K562 (cell line): ENCODE results near the gene CALHM3.

Experiments used
- CEBPB ChIP-seq: fragments of 450-650 bp; IDR thresholded peaks from 2 replicates; pipeline ENCODE4 v1.6.1; 2016; ENCODE audit warnings: missing genetic modification characterization, missing compliant biosample characterization
- NCOR1 ChIP-seq: fragments of 450-650 bp; IDR thresholded peaks from 2 replicates; pipeline ENCODE4 v1.6.1; 2016; ENCODE audit warnings: mild to moderate bottlenecking, moderate library complexity
- SMAD4 ChIP-seq: fragments of 250-450 bp; sonication (Bioruptor Pico); conservative IDR thresholded peaks from 2 replicates; pipeline ENCODE4 v1.8.0; 2021; ENCODE audit warnings: inconsistent platforms, mild to moderate bottlenecking, moderate library complexity
- TF ChIP-seq, protein P1 (sequence below), 3 experiments: IDR thresholded peaks in 2 of 3; conservative IDR thresholded peaks in 1 of 3; 2 replicates each; pipeline ENCODE4 v1.5.1; 2011 to 2012; ENCODE audit warnings: low read length in 3 of 3, mild to moderate bottlenecking in 3 of 3, control low read depth in 2 of 3, improper control_type of control experiment in 1 of 3, inconsistent platforms in 1 of 3, low read depth in 1 of 3, mixed read lengths in 1 of 3, moderate library complexity in 1 of 3; ENCODE audit not compliant: insufficient read depth in 2 of 3

DNA sequence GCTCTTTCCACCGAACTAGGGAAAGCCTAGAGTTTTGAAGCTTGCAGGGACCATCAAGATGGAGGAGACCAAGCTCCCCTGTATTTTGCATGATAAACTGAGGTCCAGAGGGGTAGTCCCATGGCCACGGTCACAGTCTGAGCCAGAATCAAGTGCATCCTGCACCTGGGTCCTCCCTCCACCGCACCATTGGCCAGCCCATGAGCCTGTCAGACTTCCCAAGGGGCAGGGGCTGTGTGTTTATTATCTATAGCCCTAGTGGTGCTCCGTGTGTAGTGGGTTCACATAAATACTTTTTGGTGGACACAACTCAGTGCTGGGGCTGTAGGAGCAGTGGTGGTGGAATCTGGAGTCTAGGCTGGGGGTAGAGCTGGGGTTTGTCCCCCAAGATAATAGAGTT, 3.6 kb downstream of the CALHM3 start:
- TF ChIP-seq, protein P1, sequence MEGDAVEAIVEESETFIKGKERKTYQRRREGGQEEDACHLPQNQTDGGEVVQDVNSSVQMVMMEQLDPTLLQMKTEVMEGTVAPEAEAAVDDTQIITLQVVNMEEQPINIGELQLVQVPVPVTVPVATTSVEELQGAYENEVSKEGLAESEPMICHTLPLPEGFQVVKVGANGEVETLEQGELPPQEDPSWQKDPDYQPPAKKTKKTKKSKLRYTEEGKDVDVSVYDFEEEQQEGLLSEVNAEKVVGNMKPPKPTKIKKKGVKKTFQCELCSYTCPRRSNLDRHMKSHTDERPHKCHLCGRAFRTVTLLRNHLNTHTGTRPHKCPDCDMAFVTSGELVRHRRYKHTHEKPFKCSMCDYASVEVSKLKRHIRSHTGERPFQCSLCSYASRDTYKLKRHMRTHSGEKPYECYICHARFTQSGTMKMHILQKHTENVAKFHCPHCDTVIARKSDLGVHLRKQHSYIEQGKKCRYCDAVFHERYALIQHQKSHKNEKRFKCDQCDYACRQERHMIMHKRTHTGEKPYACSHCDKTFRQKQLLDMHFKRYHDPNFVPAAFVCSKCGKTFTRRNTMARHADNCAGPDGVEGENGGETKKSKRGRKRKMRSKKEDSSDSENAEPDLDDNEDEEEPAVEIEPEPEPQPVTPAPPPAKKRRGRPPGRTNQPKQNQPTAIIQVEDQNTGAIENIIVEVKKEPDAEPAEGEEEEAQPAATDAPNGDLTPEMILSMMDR (IDR thresholded peaks at IDR 0.05 in 2 of 3, conservative IDR thresholded peaks at IDR 0.05 in 1 of 3; ENCODE audit: insufficient read depth in 2 of 3, low read depth in 1 of 3, low read length in 3 of 3), result no peak
- TF ChIP-seq CEBPB (tag) (no peak), NCOR1 (no peak), SMAD4 (no peak)
